Measurements from ENCODE around the gene BTNL3.

Gene BTNL3, protein sequence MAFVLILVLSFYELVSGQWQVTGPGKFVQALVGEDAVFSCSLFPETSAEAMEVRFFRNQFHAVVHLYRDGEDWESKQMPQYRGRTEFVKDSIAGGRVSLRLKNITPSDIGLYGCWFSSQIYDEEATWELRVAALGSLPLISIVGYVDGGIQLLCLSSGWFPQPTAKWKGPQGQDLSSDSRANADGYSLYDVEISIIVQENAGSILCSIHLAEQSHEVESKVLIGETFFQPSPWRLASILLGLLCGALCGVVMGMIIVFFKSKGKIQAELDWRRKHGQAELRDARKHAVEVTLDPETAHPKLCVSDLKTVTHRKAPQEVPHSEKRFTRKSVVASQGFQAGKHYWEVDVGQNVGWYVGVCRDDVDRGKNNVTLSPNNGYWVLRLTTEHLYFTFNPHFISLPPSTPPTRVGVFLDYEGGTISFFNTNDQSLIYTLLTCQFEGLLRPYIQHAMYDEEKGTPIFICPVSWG

GRCh38 chr5:180988592-180988991 lies at the start of gene BTNL3:
BTNL3 (plus strand) TSS chr5:180988846; CDS start chr5:180989029, 183 bp downstream.
- no peak for DNase-seq (ENCODE audit: low read depth)
- TF ChIP-seq, protein P1, sequence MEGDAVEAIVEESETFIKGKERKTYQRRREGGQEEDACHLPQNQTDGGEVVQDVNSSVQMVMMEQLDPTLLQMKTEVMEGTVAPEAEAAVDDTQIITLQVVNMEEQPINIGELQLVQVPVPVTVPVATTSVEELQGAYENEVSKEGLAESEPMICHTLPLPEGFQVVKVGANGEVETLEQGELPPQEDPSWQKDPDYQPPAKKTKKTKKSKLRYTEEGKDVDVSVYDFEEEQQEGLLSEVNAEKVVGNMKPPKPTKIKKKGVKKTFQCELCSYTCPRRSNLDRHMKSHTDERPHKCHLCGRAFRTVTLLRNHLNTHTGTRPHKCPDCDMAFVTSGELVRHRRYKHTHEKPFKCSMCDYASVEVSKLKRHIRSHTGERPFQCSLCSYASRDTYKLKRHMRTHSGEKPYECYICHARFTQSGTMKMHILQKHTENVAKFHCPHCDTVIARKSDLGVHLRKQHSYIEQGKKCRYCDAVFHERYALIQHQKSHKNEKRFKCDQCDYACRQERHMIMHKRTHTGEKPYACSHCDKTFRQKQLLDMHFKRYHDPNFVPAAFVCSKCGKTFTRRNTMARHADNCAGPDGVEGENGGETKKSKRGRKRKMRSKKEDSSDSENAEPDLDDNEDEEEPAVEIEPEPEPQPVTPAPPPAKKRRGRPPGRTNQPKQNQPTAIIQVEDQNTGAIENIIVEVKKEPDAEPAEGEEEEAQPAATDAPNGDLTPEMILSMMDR (conservative IDR thresholded peaks at IDR 0.05; ENCODE audit: low read depth, low read length): no peak
- no peak within 1 kb of the TSS for H3K4me3 ChIP-seq (ENCODE audit: low read depth, low read length)

DNA sequence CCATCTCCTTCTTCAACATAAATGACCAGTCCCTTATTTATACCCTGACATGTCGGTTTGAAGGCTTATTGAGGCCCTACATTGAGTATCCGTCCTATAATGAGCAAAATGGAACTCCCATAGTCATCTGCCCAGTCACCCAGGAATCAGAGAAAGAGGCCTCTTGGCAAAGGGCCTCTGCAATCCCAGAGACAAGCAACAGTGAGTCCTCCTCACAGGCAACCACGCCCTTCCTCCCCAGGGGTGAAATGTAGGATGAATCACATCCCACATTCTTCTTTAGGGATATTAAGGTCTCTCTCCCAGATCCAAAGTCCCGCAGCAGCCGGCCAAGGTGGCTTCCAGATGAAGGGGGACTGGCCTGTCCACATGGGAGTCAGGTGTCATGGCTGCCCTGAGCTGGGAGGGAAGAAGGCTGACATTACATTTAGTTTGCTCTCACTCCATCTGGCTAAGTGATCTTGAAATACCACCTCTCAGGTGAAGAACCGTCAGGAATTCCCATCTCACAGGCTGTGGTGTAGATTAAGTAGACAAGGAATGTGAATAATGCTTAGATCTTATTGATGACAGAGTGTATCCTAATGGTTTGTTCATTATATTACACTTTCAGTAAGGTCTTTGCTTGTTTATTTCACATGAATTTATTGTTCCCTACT lies 38.2 kb upstream of the BTNL3 start:
- no peak for DNase-seq (ENCODE audit: low read depth)
- TF ChIP-seq, protein P1 (conservative IDR thresholded peaks at IDR 0.05; ENCODE audit: low read depth, low read length): no peak
- no peak overlapping the region for H3K4me3 ChIP-seq (ENCODE audit: low read depth, low read length)

DNA sequence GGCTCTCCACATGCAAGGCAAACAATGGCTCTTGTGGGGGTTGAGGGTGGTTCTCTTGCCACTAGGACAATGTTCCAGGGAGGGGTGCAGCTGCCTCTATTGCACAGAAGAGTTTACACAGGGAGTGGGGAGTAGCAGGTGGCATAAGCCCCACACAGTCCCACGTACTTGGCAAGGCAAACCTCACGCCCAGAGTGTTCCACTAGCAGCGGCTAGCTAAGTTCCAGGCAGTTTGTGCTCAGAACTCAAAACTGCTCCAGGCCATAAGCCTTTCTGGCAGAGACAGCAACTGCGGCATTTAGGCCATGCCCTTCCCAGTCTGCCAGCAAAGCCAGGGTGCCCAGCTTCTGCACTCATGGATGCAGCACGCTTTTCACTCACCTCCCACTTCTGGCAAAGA lies 29.0 kb upstream of the BTNL3 start:
- TF ChIP-seq, protein P1 (conservative IDR thresholded peaks at IDR 0.05; ENCODE audit: low read depth, low read length): no peak
- no peak overlapping the region for H3K4me3 ChIP-seq (ENCODE audit: low read depth, low read length)
- DNase-seq (ENCODE audit: low read depth): no peak

DNA sequence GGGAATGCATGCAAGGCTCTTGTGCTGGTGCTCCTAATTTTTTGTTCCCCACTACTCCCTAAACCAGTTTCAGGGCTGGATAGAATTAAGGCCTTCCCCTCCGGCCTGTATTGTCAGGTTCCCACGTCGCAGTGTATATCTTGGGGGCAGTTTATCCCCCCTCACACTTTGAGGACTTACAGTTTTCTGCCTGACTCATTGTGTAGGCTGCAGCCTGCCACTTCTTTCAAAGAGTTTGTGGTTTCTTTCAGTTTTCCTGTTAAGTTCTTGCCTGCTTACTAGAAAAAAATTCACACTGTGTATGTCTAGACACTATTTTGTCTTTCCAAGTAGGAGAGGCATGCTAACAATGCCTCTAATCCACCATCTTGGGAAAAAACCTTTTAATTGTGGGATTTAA lies 28.4 kb upstream of the BTNL3 start:
- TF ChIP-seq, protein P1 (conservative IDR thresholded peaks at IDR 0.05; ENCODE audit: low read depth, low read length): no peak
- no peak for DNase-seq (ENCODE audit: low read depth)
- no peak overlapping the region for H3K4me3 ChIP-seq (ENCODE audit: low read depth, low read length)

- H3K4me3 ChIP-seq (ENCODE audit: low read depth, low read length): no peak overlapping the region
- DNase-seq (ENCODE audit: low read depth): no peak
- TF ChIP-seq, protein P1 (conservative IDR thresholded peaks at IDR 0.05; ENCODE audit: low read depth, low read length): no peak
Measured at GRCh38 chr5:180969406-180969805, 19.2 kb upstream of the BTNL3 start.

- TF ChIP-seq, protein P1 (conservative IDR thresholded peaks at IDR 0.05; ENCODE audit: low read depth, low read length): no peak
- no peak overlapping the region for H3K4me3 ChIP-seq (ENCODE audit: low read depth, low read length)
- no peak for DNase-seq (ENCODE audit: low read depth)
Measured at GRCh38 chr5:180970336-180970735, 18.3 kb upstream of the BTNL3 start.

Measured in choroid plexus epithelial cell (primary cell).